ENCODE measurements around the gene C6orf118. TPM values are rescaled to one million over a fixed set of nuclear protein-coding genes. Genes with fewer than 3 reads are reported as not detected.

The C6orf118 gene
- total and polyA plus RNA-seq, 10 of the 15 experiments (the other 5 are each of a cell fraction or from before 2014, with no cell fraction given), result not detected

GRCh38 chr6:165231581-165232561 is 77.5 kb downstream of the C6orf118 start:
- DNase-seq (ENCODE audit: low read depth, low spot score) (no peak), ATAC-seq (peak; percentile 52), FAIRE-seq (no peak)
- intact Hi-C loops (cut with micrococcal nuclease; ENCODE audit: unreplicated experiment), result no loop called here
- in situ Hi-C loops (cut with MboI), result no loop called here
- no TSS peak for BruUV-seq (replicated peaks)
- no peaks in the 10 kb centered on the region for H3K4me1 ChIP-seq (ENCODE audit: control insufficient read depth, insufficient read depth, low read length)
- no peaks in the 10 kb centered on the region; the same call in 2 of the 3 replicates for H3K9me3 ChIP-seq (replicated peaks; ENCODE audit: control insufficient read depth, insufficient read depth, low read length)
- ChIA-PET SMC1A (ENCODE audit: uncharacterized antibody, unreplicated experiment) (no interaction called here), RAD21 (ENCODE audit: unreplicated experiment) (no interaction called here), CTCF (interaction anchor here (0.8 to 1.2 kb wide), 2 partner anchors 14 to 238 kb away, joined by 3 read pairs; no protein-coding TSS in a partner anchor), POLR2A (no interaction called here)
- no peak for TF ChIP-seq ZNF207 (IDR thresholded peaks at IDR 0.05; ENCODE audit: borderline replicate concordance)
- peak; percentile 34; the same call in 1 of the 2 replicates for TF ChIP-seq RAD21 (IDR thresholded peaks at IDR 0.05; ENCODE audit: insufficient read depth, low read depth, low read length)
- TF ChIP-seq E4F1 (IDR thresholded peaks at IDR 0.05; ENCODE audit: borderline replicate concordance, partially characterized antibody), result no peak
- no peak for TF ChIP-seq RELA (IDR thresholded peaks at IDR 0.05; ENCODE audit: borderline replicate concordance, partially characterized antibody)
- TF ChIP-seq ZNF622 (IDR thresholded peaks at IDR 0.05), result no peak
- no peak for TF ChIP-seq SMARCA5 (IDR thresholded peaks at IDR 0.05)
- peak in 1 of 3 experiments; percentile 25; a peak in 1 of 6 replicates for TF ChIP-seq CTCF (IDR thresholded peaks at IDR 0.05 in 2 of 3, conservative IDR thresholded peaks at IDR 0.05 in 1 of 3; ENCODE audit: control insufficient read depth in 2 of 3, extremely low read depth in 1 of 3, insufficient read depth in 1 of 3, low read depth in 3 of 3, low read length in 3 of 3)
- TF ChIP-seq ELK1 (IDR thresholded peaks at IDR 0.05; ENCODE audit: low read depth, low read length), result no peak
- no peak overlapping the region for H3K4me2 ChIP-seq (ENCODE audit: control insufficient read depth, insufficient read depth)
- H2AFZ ChIP-seq (ENCODE audit: control insufficient read depth, low read depth, low read length), result no peak overlapping the region
- H3K4me3 ChIP-seq, result no peak overlapping the region
- H3K27me3 ChIP-seq (replicated peaks in 1 of 2; ENCODE audit: control insufficient read depth in 2 of 2, insufficient read depth in 2 of 2, low read length in 1 of 2), result no peaks in the 10 kb centered on the region
- no peaks in the 10 kb centered on the region for H4K20me1 ChIP-seq (ENCODE audit: control insufficient read depth, insufficient read depth)
- H3K36me3 ChIP-seq (ENCODE audit: control insufficient read depth in 2 of 2, insufficient read depth in 2 of 2, low read length in 1 of 2), result no peaks in the 10 kb centered on the region
- no peak overlapping the region for H3K9ac ChIP-seq (ENCODE audit: control insufficient read depth, insufficient read depth, low read length)
- H3K27ac ChIP-seq (ENCODE audit: control insufficient read depth, insufficient read depth), result no peak overlapping the region
- 45% methylated on average over 17 of the region's 17 CpGs for WGBS (ENCODE audit: insufficient coverage, insufficient replicate concordance, low lambda C conversion rate, missing lambda C conversion rate)
- no peaks in the 10 kb centered on the region for H3K79me2 ChIP-seq (ENCODE audit: control insufficient read depth, insufficient read depth, low read length)

Data from GM12878 (cell line).